CD4-positive, CD25-positive, alpha-beta regulatory T cell (primary cell): ENCODE results near the gene NAV2. TPM values are rescaled to one million over a fixed set of nuclear protein-coding genes. Genes with fewer than 3 reads are reported as not detected.

Source experiments
- ATAC-seq, 2 donors: fragments of 150-1000 bp; cut with Tn5 transposase; one replicate each; pipeline ENCODE4 v1.10.0; 2021; ENCODE audit warnings: low read depth in 2 of 2, moderate number of reproducible peaks in 2 of 2, moderate library complexity in 1 of 2
- DNase-seq, 3 donors: peaks; one replicate each; pipeline versions ENCODE4 v3.0.0 to v3.0.0-alpha.2; 2012 to 2022; ENCODE audit warnings: mixed read lengths in 1 of 3
- H3K27ac ChIP-seq: one replicate; pipeline ENCODE4 v1.7.0; 2013; ENCODE audit warnings: mild to moderate bottlenecking, low read length; ENCODE audit not compliant: insufficient read depth, poor library complexity, severe bottlenecking
- H3K27me3 ChIP-seq: one replicate; pipeline ENCODE4 v1.7.0; 2013; ENCODE audit warnings: low read length; ENCODE audit not compliant: control insufficient read depth, insufficient read depth
- H3K36me3 ChIP-seq: one replicate; pipeline ENCODE4 v1.7.0; 2013; ENCODE audit warnings: mild to moderate bottlenecking, low read length, moderate library complexity; ENCODE audit not compliant: control insufficient read depth, insufficient read depth
- H3K4me1 ChIP-seq: 2 replicates; pipeline ENCODE4 v1.7.0; 2013; ENCODE audit warnings: mild to moderate bottlenecking, low read length; ENCODE audit not compliant: insufficient read depth, control insufficient read depth, poor library complexity, severe bottlenecking
- H3K4me3 ChIP-seq: one replicate; pipeline ENCODE4 v1.7.0; 2013; ENCODE audit warnings: low read depth, mild to moderate bottlenecking, low read length, moderate library complexity
- H3K9me3 ChIP-seq, 2 experiments: 1 replicate in 1 of 2; 2 replicates in 1 of 2; pipeline ENCODE4 v1.7.0; 2013; ENCODE audit warnings: low read length in 2 of 2, mild to moderate bottlenecking in 1 of 2, moderate library complexity in 1 of 2; ENCODE audit not compliant: control insufficient read depth in 2 of 2
- H3K27ac Mint-ChIP-seq, 3 donors: one replicate each; pipeline ENCODE4 v1.8.0; 2020 to 2022; ENCODE audit warnings: mild to moderate bottlenecking in 3 of 3, mixed read lengths in 3 of 3, moderate library complexity in 2 of 3
- H3K27me3 Mint-ChIP-seq: one replicate; pipeline ENCODE4 v1.8.0; 2022; ENCODE audit warnings: mild to moderate bottlenecking, mixed read lengths
- H3K36me3 Mint-ChIP-seq: one replicate; pipeline ENCODE4 v1.8.0; 2020; ENCODE audit warnings: mixed read lengths
- H3K4me1 Mint-ChIP-seq, 4 donors: one replicate each; pipeline ENCODE4 v1.8.0; 2020 to 2022; ENCODE audit warnings: mixed read lengths in 4 of 4, mild to moderate bottlenecking in 1 of 4
- H3K4me3 Mint-ChIP-seq, 4 donors: one replicate each; pipeline ENCODE4 v1.8.0; 2020 to 2022; ENCODE audit warnings: mild to moderate bottlenecking in 4 of 4, mixed read lengths in 4 of 4, moderate library complexity in 3 of 4
- H3K9me3 Mint-ChIP-seq, 7 donors: one replicate each; pipeline ENCODE4 v1.8.0; 2020 to 2022; ENCODE audit warnings: mixed read lengths in 7 of 7, mild to moderate bottlenecking in 3 of 7, moderate library complexity in 2 of 7
- polyA plus RNA-seq, 4 donors: library from polyadenylated mRNA; unstranded; fragments of 300-500 nt; fragmentation: Illumina TruSeq; gene quantifications; one replicate each; pipeline ENCODE4 v1.2.3, GENCODE V29; 2021
- total RNA-seq: library from RNA; stranded (reverse); gene quantifications from one replicate; pipeline ENCODE4 v1.2.3, GENCODE V29; 2022

NAV2 gene
- total and polyA plus RNA-seq, 5 donors from 2014 or later: 0.14 to 0.59 (median 0.36) TPM; not detected in 2

DNA sequence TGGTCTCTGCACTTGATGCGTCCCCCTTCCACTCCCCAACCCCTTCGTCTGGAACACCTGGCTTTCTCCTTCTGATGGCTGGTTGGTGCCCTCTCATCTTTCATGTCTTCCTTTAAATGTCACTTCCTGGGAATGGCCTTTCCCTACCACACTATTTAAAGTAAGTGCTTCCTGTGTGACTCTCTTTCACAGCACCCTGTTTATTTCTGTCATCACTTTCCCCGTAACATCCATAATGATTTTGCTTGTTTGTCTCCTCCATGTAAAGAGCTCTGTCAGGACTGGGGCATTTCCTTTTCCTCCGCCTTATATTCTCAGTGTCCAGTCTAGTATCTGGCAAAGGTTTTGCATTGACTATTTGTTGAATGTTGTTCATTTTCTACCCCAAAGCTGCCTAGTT, 304.7 kb downstream of the NAV2 start:
- H3K27me3 ChIP-seq: no peaks in the 10 kb centered on the region
- Mint-ChIP-seq H3K27me3 (peaks cover 5% of the 10 kb centered on the region), H3K9me3 (peaks cover 0 to 2% (median 0%) of the 10 kb centered on the region in 7 donors), H3K27ac (no peak overlapping the region), H3K4me3 (no peak overlapping the region), H3K4me1 (no peaks in the 10 kb centered on the region), H3K36me3 (no peaks in the 10 kb centered on the region)
- ATAC-seq (no peak), DNase-seq (no peak)
- H3K4me3 ChIP-seq: no peak overlapping the region
- H3K4me1 ChIP-seq: no peaks in the 10 kb centered on the region
- no peaks in the 10 kb centered on the region for H3K36me3 ChIP-seq
- H3K27ac ChIP-seq: no peak overlapping the region
- H3K9me3 ChIP-seq: no peaks in the 10 kb centered on the region

DNA sequence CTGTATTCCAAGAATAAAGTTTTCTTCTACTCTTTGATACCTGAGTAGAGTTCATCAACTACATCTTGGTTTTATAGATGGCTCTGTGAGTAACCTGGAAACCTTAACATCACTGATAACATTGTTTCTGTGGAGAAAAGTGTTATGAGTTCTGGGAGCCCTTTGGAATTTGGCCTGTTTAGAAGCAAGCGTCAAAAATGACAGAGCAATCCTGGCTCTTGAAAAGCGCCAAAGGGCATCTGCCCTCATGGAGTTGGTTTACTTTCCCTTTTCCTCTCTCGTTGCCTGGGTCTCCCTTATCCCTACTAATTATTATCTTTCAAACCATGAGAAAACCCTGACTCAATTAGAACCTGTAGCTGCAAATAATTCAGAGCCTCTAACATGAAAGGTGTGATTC, 307.6 kb downstream of the NAV2 start:
- Mint-ChIP-seq H3K36me3 (no peaks in the 10 kb centered on the region), H3K4me1 (no peaks in the 10 kb centered on the region), H3K27ac (no peak overlapping the region), H3K27me3 (peaks cover 5% of the 10 kb centered on the region), H3K9me3 (peaks cover 0 to 2% (median 0%) of the 10 kb centered on the region in 7 donors), H3K4me3 (no peak overlapping the region)
- Histone ChIP-seq H3K27me3 (no peaks in the 10 kb centered on the region), H3K27ac (no peak overlapping the region), H3K36me3 (no peaks in the 10 kb centered on the region), H3K9me3 (no peaks in the 10 kb centered on the region), H3K4me3 (no peak overlapping the region), H3K4me1 (no peaks in the 10 kb centered on the region)
- DNase-seq (no peak), ATAC-seq (no peak)

DNA sequence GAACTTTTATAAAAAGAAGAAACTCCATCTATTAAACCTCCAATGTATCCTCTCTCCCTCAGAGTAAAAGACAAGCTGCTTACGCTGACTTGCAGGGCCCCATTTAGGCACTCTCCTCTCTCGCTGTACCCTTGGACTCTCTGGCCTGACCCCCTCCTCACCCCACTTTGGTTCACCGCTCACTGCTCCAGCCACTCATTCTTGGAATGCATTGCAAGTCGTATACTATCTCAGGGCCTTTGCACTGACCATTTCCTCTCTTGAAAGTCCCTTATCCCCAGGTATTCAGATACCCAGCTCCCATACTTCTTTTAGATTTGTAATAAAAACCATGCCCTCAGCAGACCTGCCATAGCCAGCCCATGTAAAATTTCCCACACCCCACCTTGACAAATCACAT, 308.1 kb downstream of the NAV2 start:
- no peaks in the 10 kb centered on the region for H3K4me1 ChIP-seq
- Mint-ChIP-seq H3K9me3 (peaks cover 0 to 1% (median 0%) of the 10 kb centered on the region in 7 donors), H3K27ac (no peak overlapping the region), H3K4me1 (no peaks in the 10 kb centered on the region), H3K4me3 (no peak overlapping the region), H3K27me3 (peaks cover 5% of the 10 kb centered on the region), H3K36me3 (no peaks in the 10 kb centered on the region)
- no peak for DNase-seq
- H3K27ac ChIP-seq: no peak overlapping the region
- H3K36me3 ChIP-seq: no peaks in the 10 kb centered on the region
- no peak overlapping the region for H3K4me3 ChIP-seq
- no peaks in the 10 kb centered on the region for H3K27me3 ChIP-seq
- ATAC-seq: no peak
- no peaks in the 10 kb centered on the region for H3K9me3 ChIP-seq

DNA sequence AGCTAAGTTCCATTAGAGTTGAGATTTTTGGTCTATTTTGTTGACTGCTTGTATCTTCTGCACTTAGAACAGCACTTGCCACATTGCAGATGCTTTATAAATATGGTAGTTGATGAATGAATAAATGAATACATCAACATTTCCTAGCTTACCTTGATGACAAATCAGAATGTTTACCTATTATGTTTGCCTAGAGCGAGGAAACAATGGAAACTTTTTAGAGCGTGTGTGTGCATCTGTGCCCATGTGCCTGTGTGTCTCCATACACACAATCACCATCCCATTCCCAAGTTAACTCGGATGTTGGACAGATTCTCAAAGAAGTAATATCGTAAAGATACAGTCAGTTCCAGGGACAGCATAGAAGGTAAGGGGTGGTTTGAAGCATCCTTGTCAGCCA, 308.6 kb downstream of the NAV2 start:
- ATAC-seq: no peak
- H3K9me3 Mint-ChIP-seq: peaks cover 0 to 1% (median 0%) of the 10 kb centered on the region in 7 donors
- H3K27me3 ChIP-seq: no peaks in the 10 kb centered on the region
- H3K4me3 Mint-ChIP-seq: no peak overlapping the region
- H3K4me3 ChIP-seq: no peak overlapping the region
- no peak for DNase-seq
- no peak overlapping the region for H3K27ac Mint-ChIP-seq
- H3K27ac ChIP-seq: no peak overlapping the region
- no peaks in the 10 kb centered on the region for H3K4me1 Mint-ChIP-seq
- H3K4me1 ChIP-seq: no peaks in the 10 kb centered on the region
- H3K36me3 ChIP-seq: no peaks in the 10 kb centered on the region
- H3K27me3 Mint-ChIP-seq: peaks cover 5% of the 10 kb centered on the region
- H3K36me3 Mint-ChIP-seq: no peaks in the 10 kb centered on the region
- no peaks in the 10 kb centered on the region for H3K9me3 ChIP-seq

DNA sequence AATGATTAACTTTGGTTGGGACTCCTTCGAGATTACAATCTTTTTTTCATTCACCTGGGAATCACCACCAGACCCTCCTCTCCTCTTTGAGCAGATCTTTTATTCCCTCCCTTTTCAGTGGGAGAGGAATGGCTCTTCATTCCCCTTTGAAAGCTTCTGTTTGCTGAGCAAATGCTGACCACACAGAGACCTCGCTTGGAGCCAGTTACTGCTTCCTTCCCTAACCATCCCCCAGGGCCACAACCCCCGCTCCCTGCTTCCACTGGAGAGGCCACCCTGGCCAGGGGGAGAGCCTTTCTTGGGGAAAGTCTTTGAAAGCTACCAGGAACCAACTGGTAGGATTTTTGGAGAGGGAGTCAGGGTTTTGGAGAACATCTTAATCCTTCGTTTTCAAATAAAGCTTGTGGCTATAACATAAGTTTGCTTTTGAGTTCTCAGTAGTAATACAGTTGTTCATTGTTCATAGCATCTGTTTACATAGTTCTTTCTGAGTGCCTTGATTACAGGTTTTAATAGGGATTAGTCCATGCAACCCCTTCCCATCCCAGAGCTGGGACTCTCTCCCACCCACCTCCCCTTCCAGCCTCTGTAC, 309.2 kb downstream of the NAV2 start:
- H3K36me3 ChIP-seq: no peaks in the 10 kb centered on the region
- no peak overlapping the region for H3K27ac Mint-ChIP-seq
- no peaks in the 10 kb centered on the region for H3K27me3 ChIP-seq
- H3K27me3 Mint-ChIP-seq: peaks cover 5% of the 10 kb centered on the region
- H3K4me1 Mint-ChIP-seq: no peaks in the 10 kb centered on the region
- no peaks in the 10 kb centered on the region for H3K4me1 ChIP-seq
- no peaks in the 10 kb centered on the region for H3K36me3 Mint-ChIP-seq
- no peak overlapping the region for H3K4me3 ChIP-seq
- H3K9me3 ChIP-seq: no peaks in the 10 kb centered on the region
- DNase-seq (no peak), ATAC-seq (no peak)
- H3K4me3 Mint-ChIP-seq: no peak overlapping the region
- H3K27ac ChIP-seq: no peak overlapping the region
- H3K9me3 Mint-ChIP-seq: peaks cover 0 to 1% (median 0%) of the 10 kb centered on the region in 7 donors

DNA sequence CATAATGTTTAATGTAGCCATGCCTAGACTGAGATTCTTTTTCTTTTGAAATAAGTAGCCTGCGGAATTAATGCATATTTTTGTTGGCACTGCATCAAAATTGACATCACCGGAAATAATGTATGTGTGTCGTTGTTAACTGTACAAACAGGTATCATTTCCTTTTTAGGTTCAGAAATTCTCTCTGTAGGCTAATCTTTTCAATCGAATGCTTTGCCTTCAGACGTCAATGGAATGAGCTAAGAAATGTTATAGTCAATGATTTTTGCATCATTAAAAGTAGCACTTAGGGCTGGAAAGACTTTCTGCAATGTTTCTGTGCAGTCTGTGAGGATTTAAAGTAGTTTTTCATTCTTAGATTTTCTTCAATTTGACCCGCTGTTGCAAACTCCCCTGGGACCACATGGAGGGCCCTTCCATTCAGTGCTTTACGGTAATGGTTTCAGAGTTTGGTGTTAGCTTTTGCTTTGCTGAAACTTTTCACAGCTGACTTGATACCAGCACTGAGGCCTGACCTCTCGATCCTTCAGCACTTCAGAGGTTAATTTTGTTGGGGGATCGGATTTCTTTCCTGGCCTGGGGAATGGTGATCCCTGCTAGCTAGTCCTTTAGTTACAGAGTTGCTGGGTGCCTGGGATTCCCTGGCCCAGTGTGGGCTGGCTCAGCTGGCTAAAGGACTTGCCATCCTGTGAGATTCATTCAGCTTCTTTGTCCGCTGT, 309.9 kb downstream of the NAV2 start:
- no peak overlapping the region for H3K4me3 Mint-ChIP-seq
- H3K36me3 Mint-ChIP-seq: no peaks in the 10 kb centered on the region
- H3K9me3 ChIP-seq: no peaks in the 10 kb centered on the region
- no peaks in the 10 kb centered on the region for H3K27me3 ChIP-seq
- no peak overlapping the region for H3K27ac Mint-ChIP-seq
- ATAC-seq: no peak
- H3K27ac ChIP-seq: no peak overlapping the region
- H3K4me1 Mint-ChIP-seq: no peaks in the 10 kb centered on the region
- no peaks in the 10 kb centered on the region for H3K4me1 ChIP-seq
- H3K27me3 Mint-ChIP-seq: peaks cover 5% of the 10 kb centered on the region
- no peaks in the 10 kb centered on the region for H3K36me3 ChIP-seq
- peaks cover 0 to 1% (median 0%) of the 10 kb centered on the region in 7 donors for H3K9me3 Mint-ChIP-seq
- no peak for DNase-seq
- H3K4me3 ChIP-seq: no peak overlapping the region

DNA sequence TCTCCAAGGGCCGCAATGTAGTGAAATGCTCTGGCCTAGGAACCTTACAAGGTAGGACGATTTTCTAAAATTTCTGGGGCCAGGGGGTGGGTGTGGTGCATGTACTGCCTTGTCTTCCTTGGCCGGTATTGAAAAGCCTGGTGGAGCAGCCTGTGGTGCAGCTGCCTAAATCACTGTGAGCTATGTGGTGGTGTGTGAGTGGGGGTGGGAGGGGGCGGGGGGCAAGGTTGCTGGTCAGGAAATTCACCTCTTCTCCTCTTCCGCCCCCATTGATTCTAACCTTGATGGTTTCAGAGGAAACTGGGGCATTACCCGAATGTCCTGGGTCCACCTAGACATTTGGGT, 310.4 kb downstream of the NAV2 start:
- Histone ChIP-seq H3K27ac (no peak overlapping the region), H3K4me3 (no peak overlapping the region), H3K36me3 (no peaks in the 10 kb centered on the region), H3K27me3 (no peaks in the 10 kb centered on the region), H3K9me3 (no peaks in the 10 kb centered on the region), H3K4me1 (no peaks in the 10 kb centered on the region)
- Mint-ChIP-seq H3K27ac (no peak overlapping the region), H3K27me3 (peaks cover 5% of the 10 kb centered on the region), H3K36me3 (no peaks in the 10 kb centered on the region), H3K4me1 (no peaks in the 10 kb centered on the region), H3K4me3 (no peak overlapping the region), H3K9me3 (peaks cover 0 to 1% (median 0%) of the 10 kb centered on the region in 7 donors)
- ATAC-seq (no peak), DNase-seq (no peak)
